ENCODE data around the gene CARS2.
"Not testable (repeated sequence)": the region's sequence is repeated elsewhere in the genome, so short reads cannot be mapped to it uniquely, and the experiment has no call there.

CARS2 gene

DNA sequence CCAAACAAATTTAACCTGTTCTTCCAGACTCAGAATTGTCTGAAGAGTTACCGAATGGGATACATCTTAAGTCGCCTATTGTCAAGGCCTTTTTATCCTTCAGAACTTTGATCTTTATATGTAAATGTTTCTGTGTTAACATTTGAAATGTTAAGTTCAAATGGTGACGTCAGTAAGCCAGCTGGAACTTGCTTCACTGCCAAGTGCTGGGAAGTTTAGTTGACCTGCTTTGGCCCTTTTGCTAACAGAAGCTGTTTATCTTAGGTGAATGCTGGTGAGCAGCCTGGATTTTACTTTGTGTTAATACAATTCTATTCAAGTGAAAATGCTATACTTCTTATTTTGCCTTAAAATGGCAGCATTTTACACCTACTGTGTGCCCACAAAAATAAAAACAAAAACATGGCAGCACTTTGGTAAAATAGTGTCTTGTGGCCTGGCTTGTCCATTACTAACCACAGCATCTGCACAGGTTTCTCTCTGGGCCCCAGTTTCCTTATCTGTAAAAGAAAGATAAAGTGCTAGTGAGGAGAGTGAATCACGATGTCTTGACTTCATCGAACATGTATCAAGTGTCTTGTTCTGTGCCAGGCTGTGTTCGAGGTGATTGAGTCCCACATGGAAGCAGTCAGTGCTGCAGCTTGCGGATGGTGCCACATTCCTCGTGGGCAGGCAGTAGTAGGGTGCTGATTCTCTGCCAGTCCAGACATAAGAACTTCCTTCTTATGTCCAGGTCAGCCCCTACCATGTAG is 88.4 kb downstream of the CARS2 start:
- no peak for DNase-seq (ENCODE audit: low read depth in 2 of 2)

DNA sequence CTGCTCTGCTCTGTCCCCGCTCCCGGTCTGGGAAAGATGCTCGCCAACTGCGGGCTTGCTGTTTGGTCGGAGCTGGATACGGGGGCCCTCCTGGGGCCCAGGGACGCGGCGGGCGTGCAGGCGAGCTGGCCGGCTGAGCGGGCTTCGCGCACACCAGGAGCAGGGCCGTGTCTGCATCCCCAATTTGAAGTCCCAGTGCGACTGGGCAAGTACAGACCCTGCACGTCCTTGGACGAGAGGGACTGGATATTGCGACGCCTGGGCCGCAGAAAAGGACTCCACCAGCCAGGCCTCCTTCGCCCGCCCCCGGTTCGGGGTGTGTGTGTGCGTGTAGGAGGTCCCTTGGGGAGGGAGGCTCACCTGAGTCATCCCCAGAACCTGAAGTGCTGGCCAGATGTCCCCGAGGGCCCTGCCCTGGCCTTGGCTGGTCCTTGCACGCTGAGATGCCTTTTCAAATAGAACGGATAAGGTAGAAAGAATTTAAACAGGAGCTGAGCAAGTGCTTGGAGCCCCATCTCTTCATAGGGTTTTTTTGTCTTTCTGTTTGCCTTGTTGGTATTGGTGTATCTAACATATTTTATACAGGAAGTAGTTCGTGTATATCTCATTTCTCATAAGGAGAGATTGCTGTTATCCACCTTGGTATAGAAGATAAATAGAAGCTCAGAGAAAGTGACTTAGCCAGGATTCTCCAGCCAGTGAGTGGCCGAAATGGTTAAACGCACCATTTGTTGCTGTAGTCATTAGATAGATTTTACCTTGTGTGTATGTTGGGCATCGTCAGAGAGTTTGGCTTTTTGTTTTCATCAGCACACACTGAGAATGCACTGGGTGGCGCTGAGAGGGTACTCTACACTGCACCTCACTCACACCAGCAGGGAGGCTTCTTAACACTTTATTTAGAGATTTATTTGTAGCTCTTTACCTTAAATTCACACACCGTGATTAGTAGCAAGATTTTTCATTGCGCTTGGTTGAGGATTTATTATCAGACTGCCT is 89.5 kb downstream of the CARS2 start:
- DNase-seq (ENCODE audit: low read depth in 2 of 2) = peak; percentile 17 to 23

DNA sequence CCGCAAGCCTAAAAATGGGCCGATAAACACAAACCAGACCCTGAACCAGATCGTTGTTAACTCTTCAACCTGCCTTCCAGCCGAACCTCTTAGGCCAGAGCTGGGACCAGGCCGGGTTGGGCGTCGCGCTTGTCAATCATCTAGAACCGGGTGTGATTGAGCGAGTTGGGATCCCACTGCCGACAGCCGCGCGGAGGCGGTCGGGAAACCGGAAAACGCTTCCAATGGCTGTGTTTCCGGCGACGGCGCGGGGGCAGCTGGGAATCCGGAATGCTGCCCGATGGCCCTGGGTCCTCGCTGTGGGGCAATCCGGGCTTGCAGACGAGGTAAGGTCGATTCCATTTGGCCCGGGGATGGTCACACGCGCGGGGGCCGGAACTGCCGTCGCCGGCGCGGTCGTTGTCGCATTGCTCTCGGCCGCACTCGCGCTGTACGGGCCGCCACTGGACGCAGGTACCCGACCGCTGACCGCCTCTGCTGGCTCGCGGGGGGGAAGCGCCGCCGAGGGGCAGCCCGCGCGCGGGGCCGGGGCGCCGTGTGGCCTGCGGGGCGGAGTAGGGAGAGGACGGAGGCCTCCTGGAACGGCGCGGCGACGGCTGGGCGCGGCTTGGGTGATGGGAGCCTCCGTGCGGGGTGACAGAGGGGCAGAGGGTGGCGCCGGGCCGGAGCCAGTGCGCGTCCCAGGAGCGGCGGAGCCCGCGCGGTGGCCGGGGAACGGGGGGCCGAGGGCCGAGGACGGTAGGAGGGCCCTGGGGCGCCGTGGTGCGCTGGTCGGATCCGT is 90.4 kb downstream of the CARS2 start, which contains the start of gene NAXD:
TSS of gene NAXD (plus strand) at position 224 of the 781 bp plus-strand sequence. CDS start at position 281, 57 bp downstream.
- peak; percentile 78 to 84 for DNase-seq (ENCODE audit: low read depth in 2 of 2)

DNA sequence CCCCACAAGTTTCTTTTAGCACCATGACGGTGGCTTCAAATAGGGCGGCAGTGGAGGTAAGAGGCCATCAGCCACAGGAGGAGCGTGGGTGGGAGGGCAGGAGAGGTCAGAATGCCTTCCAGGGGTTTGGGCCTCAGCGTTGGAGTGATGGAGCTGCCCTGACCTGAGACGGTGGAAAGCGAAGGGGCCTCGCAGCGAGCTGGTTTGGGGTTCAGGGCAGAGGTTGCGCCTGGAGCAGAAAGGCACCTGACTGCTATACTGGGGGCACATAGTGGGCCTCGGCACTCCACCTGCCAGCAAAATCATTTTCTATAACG is 91.0 kb downstream of the CARS2 start:
- DNase-seq (ENCODE audit: low read depth in 2 of 2) = no peak

DNA sequence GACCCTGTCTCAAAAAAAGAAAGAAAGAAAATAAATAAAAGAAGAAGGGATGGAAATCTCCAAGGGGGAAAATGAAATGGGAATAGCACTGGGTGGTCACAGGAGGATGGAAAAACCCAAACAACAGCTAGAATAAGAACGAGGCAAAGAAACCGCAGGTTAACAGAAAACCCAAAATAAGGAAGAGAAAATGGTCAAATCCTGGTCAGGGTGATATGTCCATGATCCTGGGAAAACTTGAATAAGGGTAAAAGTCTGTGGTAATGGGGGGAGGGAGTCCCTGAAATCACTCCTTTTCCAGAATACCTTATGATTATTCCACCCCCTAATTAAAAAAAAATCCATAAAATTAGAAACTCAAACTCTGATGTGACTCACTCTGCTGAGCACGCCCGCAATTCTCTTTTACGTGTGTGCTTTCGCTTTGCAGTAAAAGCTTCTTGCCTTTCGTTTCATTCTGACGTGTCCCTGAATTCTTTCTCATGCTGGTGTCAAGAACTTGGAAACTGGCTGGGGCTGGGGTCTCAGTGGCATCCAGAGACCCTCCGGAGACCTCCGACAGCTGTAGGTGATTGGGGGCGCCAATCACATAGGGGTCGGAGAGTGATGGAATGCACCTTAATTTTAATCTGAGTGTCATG is 94.8 kb downstream of the CARS2 start:
- no peak for DNase-seq (ENCODE audit: low read depth in 2 of 2)

DNA sequence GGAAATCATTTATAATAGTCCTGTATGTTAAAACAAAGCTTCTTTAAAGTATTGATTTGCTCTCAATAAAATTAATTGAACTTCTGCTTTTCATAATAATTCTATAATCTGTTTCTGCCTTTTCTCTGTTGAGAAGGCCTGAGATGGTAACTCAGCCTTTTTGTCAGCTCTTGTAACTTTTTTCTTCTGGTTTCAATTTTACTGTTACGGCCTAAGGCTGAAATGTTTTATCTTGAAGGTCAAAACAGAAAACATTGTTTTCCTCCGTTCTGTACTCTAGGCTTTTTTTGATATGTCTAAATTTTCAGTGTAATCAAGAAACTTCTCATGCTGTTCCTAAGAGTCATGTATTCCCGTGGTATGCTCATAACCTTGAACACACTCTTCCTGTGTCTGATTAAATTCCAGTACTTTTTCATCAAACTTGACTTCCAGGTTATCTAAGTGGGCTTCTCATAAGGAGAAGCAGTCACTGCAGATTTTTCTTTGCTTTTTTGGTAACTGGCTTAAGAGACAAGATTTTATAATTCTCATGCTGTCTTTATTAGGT is 98.2 kb downstream of the CARS2 start:
- no peak for DNase-seq (ENCODE audit: low read depth in 2 of 2)

DNA sequence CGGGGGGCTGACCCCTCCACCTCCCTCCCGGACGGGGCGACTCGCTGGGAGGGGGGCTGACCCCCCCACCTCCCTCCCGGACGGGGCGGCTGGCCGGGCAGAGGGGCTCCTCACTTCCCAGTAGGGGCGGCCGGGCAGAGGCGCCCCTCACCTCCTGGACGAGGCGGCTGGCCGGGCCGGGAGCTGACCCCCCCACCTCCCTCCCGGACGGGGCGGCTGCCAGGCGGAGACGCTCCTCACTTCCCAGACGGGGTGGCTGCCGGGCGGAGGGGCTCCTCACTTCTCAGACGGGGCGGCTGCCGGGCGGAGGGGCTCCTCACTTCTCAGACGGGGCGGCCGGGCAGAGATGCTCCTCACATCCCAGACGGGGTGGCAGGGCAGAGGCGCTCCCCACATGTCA is 99.6 kb downstream of the CARS2 start:
- not testable (repeated sequence) for DNase-seq (ENCODE audit: low read depth in 2 of 2)

DNA sequence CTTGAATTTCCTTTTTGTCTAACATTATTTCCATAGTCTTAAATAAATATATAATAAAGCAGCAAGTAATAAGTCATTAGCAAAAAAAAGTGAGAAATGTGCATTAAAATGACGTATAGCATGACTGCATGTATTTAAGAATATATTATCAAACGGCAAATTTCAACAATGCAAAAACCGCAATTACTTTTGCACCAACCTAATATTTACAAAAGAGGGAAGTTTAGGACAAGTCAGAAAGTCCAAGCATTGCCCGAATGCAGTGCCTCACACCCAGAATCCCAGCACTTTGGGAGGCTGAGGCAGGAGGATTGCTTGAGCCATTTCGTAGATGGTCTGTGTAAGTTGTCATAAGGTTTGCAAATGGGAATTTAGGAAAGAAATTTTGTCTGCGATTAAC is 100.8 kb downstream of the CARS2 start:
- DNase-seq (ENCODE audit: low read depth in 2 of 2) = no peak

DNA sequence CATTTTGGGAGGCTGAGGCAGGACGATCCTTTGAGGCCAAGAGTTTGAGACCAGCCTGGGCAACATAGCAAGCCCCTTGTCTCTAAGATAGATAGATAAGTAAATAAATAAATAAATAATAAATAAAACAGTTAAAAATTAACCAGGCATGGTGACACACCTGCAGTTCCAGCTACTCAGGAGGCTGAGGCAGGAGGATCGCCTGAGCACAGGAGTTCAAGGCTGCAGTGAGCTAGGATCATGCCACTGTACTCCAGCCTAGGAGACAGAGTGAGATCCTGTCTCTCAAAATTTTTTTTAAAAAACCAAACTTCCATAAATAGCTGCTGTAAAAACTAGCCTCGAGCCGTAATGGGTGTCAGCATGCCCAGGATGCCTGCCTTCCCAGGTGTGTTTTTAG is 104.9 kb downstream of the CARS2 start:
- DNase-seq (ENCODE audit: low read depth in 2 of 2) = no peak

DNA sequence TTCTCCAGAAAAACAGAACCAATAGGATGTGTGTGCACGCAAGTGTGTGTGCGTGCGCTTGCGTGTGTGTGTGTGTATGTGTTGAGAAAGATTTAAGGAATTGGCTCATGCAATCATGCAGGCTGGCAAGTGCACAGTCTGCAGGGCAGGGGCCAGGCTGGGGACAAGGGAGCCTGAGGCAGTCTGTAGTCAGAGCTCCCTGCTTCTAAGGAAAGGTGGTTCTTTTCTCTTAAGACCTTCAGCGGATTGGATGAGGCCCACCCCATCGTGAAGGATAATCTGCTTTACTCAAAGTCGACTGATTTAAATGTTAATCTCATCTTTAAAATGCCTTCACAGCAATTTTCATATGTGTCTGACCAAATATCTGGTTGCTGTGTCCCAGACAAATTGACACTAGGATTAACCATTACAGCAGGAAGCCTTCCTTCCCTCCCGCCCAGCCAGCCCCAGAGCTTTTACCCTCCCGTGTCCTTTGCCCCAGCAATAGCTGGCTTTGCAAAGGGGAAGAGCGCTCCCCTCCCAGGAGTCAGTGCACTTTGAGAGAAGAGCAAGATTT is 105.6 kb downstream of the CARS2 start:
- DNase-seq (ENCODE audit: low read depth in 2 of 2) = no peak

DNA sequence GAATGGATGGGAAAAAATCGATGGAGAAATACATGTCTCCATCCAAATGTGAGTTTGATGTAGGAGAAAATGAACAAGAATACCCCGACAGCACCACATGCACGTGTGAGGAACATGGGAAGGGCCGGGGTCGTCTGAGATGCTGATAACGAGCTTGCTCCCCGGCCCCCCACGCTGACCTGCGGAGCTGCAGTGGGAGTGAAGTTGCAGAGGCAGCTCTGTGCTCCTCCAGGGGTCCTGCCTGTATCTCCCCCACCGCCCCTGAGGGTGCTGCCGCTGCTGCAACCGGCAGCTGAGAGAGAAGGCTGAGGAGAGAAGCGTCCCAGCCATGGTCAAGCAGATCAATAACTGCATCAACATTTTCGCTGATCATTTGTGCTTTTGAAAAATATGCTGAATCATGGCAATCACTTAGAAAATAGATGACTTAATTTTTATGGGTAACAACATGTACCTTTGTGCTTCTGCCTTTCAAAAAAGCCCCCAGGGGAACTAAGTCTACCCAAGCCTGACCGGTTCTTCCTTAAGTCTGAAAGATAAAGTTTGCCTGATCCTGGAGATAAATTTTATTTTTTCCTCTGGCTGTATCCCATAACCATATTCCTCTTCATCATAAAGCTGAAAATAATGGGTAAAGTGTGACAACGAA is 108.8 kb downstream of the CARS2 start:
- no peak for DNase-seq (ENCODE audit: low read depth in 2 of 2)

DNA sequence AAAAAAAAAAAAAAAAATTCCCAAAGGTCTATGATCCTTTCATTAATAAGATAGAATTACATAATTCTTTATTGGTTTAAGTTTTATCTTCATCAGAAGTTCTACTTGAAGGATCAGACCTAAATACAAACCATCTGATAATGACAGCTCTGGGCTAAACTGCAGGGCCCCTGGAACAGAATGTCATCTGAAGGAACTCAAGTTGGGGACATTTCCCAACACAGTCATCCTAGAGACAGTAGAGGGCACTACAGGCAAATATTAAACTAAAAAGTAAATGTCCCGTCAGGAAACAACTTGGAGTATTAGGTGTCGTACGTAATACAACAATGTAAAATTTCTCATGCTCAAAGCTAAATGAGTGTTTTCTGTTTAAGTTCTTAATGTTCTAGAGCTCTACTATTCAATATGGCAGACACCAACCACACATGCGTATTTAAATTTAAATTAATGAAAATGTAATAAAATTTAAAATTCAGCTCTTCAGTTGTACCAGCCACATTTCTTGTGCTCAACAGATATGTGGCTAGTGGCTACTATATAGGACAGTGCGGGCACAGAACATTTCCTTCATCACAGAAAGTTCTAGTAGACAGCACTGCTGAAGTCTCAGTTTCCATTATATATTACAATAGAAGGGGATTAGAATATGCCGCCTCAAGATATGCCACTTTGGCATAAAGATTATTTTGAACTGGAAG is 112.3 kb downstream of the CARS2 start:
- DNase-seq (ENCODE audit: low read depth in 2 of 2) = no peak

DNA sequence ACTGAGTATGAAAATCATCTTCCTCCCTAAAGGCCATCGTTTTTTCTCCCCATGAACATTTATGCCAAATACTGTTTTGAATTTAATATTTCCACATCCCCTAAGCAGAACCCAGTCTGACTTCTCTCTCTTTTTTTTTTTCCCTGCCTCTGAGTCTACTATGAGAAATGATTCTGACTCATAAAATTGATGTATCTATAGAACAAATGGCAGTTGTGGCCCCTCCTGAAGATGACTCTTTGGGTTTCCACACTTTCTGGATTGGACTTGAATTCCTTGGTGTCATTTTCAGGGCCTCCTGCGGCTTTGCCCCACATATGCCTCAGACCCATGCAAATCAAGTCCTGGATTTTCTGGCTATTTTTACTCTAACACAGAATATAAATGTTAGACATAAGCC is 113.3 kb downstream of the CARS2 start:
- no peak for DNase-seq (ENCODE audit: low read depth in 2 of 2)
